HepG2 (cell line): ENCODE measurements around the gene UST. TPM values are rescaled to one million over a fixed set of nuclear protein-coding genes. Genes with fewer than 3 reads are reported as not detected.

Experiments used
- CREB1 ChIP-seq, 2 experiments: fragments of 450-650 bp in 1 of 2; IDR thresholded peaks; 2 replicates each; pipeline ENCODE4 v1.6.1; 2016 to 2017; ENCODE audit warnings: control low read depth in 1 of 2, mild to moderate bottlenecking in 1 of 2, missing compliant biosample characterization in 1 of 2, missing genetic modification characterization in 1 of 2
- CSRNP1 ChIP-seq: sonication (generic); formaldehyde crosslinking; IDR thresholded peaks from 2 replicates; pipeline ENCODE4 v1.8.1; 2023; ENCODE audit warnings: mild to moderate bottlenecking, missing genetic modification reagents
- EP300 ChIP-seq, 3 experiments: sonication (generic) in 1 of 3; formaldehyde crosslinking in 1 of 3; IDR thresholded peaks; 2 replicates each; pipeline versions ENCODE4 v1.5.1 to v1.6.1; 2011 to 2020; ENCODE audit warnings: low read depth in 2 of 3, low read length in 2 of 3, borderline replicate concordance in 1 of 3, improper control_type of control experiment in 1 of 3, mild to moderate bottlenecking in 1 of 3, missing genetic modification reagents in 1 of 3, moderate library complexity in 1 of 3
- JARID2 ChIP-seq: sonication (generic); formaldehyde crosslinking; IDR thresholded peaks from 2 replicates; pipeline ENCODE4 v1.8.1; 2023; ENCODE audit warnings: missing genetic modification reagents, inconsistent platforms; ENCODE audit not compliant: insufficient replicate concordance
- KLF11 ChIP-seq: IDR thresholded peaks from 2 replicates; pipeline ENCODE4 v1.6.1; 2016; ENCODE audit warnings: missing compliant biosample characterization
- NCOA1 ChIP-seq: sonication (generic); formaldehyde crosslinking; IDR thresholded peaks from 2 replicates; pipeline ENCODE4 v1.9.0; 2021; ENCODE audit warnings: missing genetic modification reagents
- NCOR1 ChIP-seq: fragments of 200-600 bp; sonication (generic); IDR thresholded peaks from 2 replicates; pipeline ENCODE4 v1.7.0; 2017; ENCODE audit warnings: antibody characterized with exemption, low read length, borderline replicate concordance
- REXO4 ChIP-seq: sonication (generic); formaldehyde crosslinking; IDR thresholded peaks from 2 replicates; pipeline ENCODE4 v1.8.0; 2022; ENCODE audit warnings: missing genetic modification reagents, mild to moderate bottlenecking, borderline replicate concordance
- RFX5 ChIP-seq: IDR thresholded peaks from 2 replicates; pipeline ENCODE4 v1.6.1; 2011; ENCODE audit warnings: low read depth, low read length, improper control_type of control experiment
- SIN3B ChIP-seq: fragments of 150-350 bp; IDR thresholded peaks from 2 replicates; pipeline ENCODE4 v1.6.1; 2014; ENCODE audit warnings: low read length
- SP140L ChIP-seq: sonication (generic); formaldehyde crosslinking; IDR thresholded peaks from 2 replicates; pipeline ENCODE4 v1.4.0; 2020; ENCODE audit warnings: missing genetic modification reagents, borderline replicate concordance
- TMF1 ChIP-seq: sonication (generic); formaldehyde crosslinking; IDR thresholded peaks from 2 replicates; pipeline ENCODE4 v1.8.1; 2022; ENCODE audit warnings: low read depth, missing genetic modification reagents
- U2AF1 ChIP-seq: fragments of 200-400 bp; formaldehyde crosslinking; optimal IDR thresholded peaks from 2 replicates; pipeline ENCODE3; 2017; ENCODE audit warnings: mild to moderate bottlenecking, low read depth, low read length
- ZBTB4 ChIP-seq: sonication (generic); formaldehyde crosslinking; IDR thresholded peaks from 2 replicates; pipeline ENCODE4 v1.4.0; 2020; ENCODE audit warnings: missing genetic modification reagents, mild to moderate bottlenecking, borderline replicate concordance
- ZNF17 ChIP-seq: sonication (generic); formaldehyde crosslinking; IDR thresholded peaks from 2 replicates; pipeline ENCODE4 v1.5.0; 2020; ENCODE audit warnings: mild to moderate bottlenecking, missing genetic modification reagents
- ZNF383 ChIP-seq: sonication (generic); formaldehyde crosslinking; IDR thresholded peaks from 2 replicates; pipeline ENCODE4 v1.4.0; 2020; ENCODE audit warnings: missing genetic modification reagents, mild to moderate bottlenecking, borderline replicate concordance
- ZNF430 ChIP-seq: sonication (generic); formaldehyde crosslinking; IDR thresholded peaks from 2 replicates; pipeline ENCODE4 v1.9.0; 2021; ENCODE audit warnings: mild to moderate bottlenecking, missing genetic modification reagents
- ZNF441 ChIP-seq: sonication (generic); formaldehyde crosslinking; IDR thresholded peaks from 2 replicates; pipeline ENCODE4 v1.7.0; 2021; ENCODE audit warnings: missing genetic modification reagents, borderline replicate concordance
- ZNF484 ChIP-seq: sonication (generic); formaldehyde crosslinking; IDR thresholded peaks from 2 replicates; pipeline ENCODE4 v1.5.1; 2020; ENCODE audit warnings: mild to moderate bottlenecking, low read depth, missing genetic modification reagents, borderline replicate concordance
- ZNF563 ChIP-seq: sonication (generic); formaldehyde crosslinking; IDR thresholded peaks from 2 replicates; pipeline ENCODE4 v1.8.0; 2022; ENCODE audit warnings: mild to moderate bottlenecking, moderate library complexity, missing genetic modification reagents
- ZNF775 ChIP-seq: sonication (generic); formaldehyde crosslinking; IDR thresholded peaks from 2 replicates; pipeline ENCODE4 v1.4.0; 2020; ENCODE audit warnings: missing genetic modification reagents, mild to moderate bottlenecking, moderate library complexity, borderline replicate concordance
- polyA plus RNA-seq, 8 experiments: library from polyadenylated mRNA; depleted of rRNA in 3 of 8; stranded (reverse) in 7 of 8; unstranded in 1 of 8; fragments of >200 nt; fragmentation: Illumina TruSeq in 4 of 8; extraction: Trizol in 4 of 8; gene quantifications; 2 replicates each; pipeline versions ENCODE4 v1.2.1 to v1.2.3, GENCODE V29; 2011 to 2016; ENCODE audit warnings: low read depth in 4 of 8, missing spikeins in 1 of 8, mixed read lengths in 1 of 8; ENCODE audit not compliant: insufficient read depth in 1 of 8
- total RNA-seq, 5 experiments: library from RNA; depleted of rRNA; stranded (reverse); fragments of >200 nt; fragmentation: Illumina TruSeq; extraction: Trizol; gene quantifications; 2 replicates each; pipeline ENCODE4 v1.2.3, GENCODE V29; 2016; ENCODE audit warnings: low read depth in 1 of 5

The UST gene
- total and polyA plus RNA-seq, 2 of the 13 experiments (the other 11 are each of a cell fraction or from before 2014, with no cell fraction given) = 0.27 TPM; not detected in 1

DNA sequence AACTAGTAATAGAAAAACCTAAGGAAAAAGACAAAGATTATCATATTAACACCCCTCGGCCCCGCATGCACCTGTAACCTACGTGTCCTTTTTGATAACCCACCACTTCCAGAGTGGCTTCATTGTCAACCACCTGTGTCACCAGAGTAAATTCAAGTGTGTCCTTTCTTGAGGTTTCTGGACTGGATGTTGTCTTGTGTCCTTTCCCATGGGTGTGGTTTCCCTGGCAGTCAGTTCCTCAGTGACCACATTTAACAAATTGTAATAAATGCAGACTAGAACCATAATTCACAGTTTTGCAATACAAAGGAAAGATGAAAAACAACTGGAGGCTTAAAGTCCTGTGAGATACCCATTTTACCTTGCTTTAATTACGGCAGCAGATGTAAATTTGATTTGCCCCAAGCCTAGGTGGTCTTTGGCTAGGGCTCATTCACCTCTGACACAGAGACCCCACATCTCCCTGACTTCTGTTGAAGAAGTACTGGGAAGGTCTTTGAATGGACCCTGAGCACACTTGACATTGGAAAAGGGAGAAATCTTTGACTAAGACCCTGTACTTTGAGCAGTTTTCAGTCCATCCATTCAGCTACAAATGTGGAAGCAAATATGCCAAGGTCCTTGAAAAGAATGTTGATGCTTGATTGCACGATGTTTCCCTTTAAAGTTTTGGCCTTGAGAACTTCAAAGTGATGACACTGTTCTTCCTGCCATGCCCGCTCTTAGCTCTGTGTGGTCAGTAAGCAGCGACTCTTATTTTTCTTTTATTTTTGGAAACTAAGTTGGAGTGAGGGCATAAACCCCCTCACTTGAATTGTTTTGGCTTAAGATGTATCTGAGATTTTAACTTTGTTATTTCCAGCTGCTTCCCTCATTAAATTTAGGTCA, 232.4 kb downstream of the UST start (continued):
- TF ChIP-seq ZNF563 (CRISPR knock-in tag) (no peak), ZNF484 (no peak), ZNF383 (CRISPR knock-in tag) (no peak), ZBTB4 (CRISPR knock-in tag) (no peak), CREB1 (IDR thresholded peaks at IDR 0.05) (peak; percentile 54), CREB1 (CRISPR knock-in tag; IDR thresholded peaks at IDR 0.05) (no peak), SP140L (CRISPR knock-in tag) (peak; percentile 65; the same call in 1 of the 2 replicates), ZNF775 (CRISPR knock-in tag) (no peak), JARID2 (CRISPR knock-in tag) (no peak), NCOA1 (CRISPR knock-in tag) (peak; percentile 67; the same call in 1 of the 2 replicates), RFX5 (no peak), EP300 (IDR thresholded peaks at IDR 0.05; ENCODE audit: low read depth in 2 of 2, low read length in 2 of 2) (peak; percentile 91 to 96), EP300 (CRISPR knock-in tag; IDR thresholded peaks at IDR 0.05; ENCODE audit: borderline replicate concordance) (peak; percentile 95), U2AF1 (no peak), ZNF430 (0 out of 2 replicates have a peak, but pooled peaks have one; percentile 62), NCOR1 (peak; percentile 85; the same call in 1 of the 2 replicates), TMF1 (CRISPR knock-in tag) (no peak), KLF11 (CRISPR knock-in tag) (0 out of 2 replicates have a peak, but pooled peaks have one; percentile 34), SIN3B (no peak), CSRNP1 (CRISPR knock-in tag) (no peak), ZNF441 (peak; percentile 42; the same call in 1 of the 2 replicates), ZNF17 (CRISPR knock-in tag) (no peak), REXO4 (no peak)
